A549 (cell line): ENCODE results near the gene GARIN1A.
"Not testable (repeated sequence)": the region's sequence is repeated elsewhere in the genome, so short reads cannot be mapped to it uniquely, and the experiment has no call there.

Experiments
- BHLHE40 ChIP-seq: IDR thresholded peaks from 2 replicates; pipeline ENCODE4 v1.6.1; 2012; ENCODE audit warnings: low read depth, low read length, inconsistent platforms
- CBX8 ChIP-seq: fragments of 200-600 bp; sonication (generic); IDR thresholded peaks from 2 replicates; pipeline ENCODE4 v1.6.1; 2016
- CTCF ChIP-seq: fragments of >200 bp; sonication (Bioruptor Twin); formaldehyde crosslinking; IDR thresholded peaks from 3 replicates; pipeline ENCODE4 v1.5.1; 2016
- EP300 ChIP-seq, 2 experiments: fragments of >200 bp; sonication (Bioruptor Twin); formaldehyde crosslinking; IDR thresholded peaks; 2 replicates in 1 of 2; 3 replicates in 1 of 2; pipeline ENCODE4 v1.6.1; 2016 to 2017
- KDM1A ChIP-seq: fragments of 200-600 bp; sonication (generic); IDR thresholded peaks from 2 replicates; pipeline ENCODE4 v1.6.1; 2016; ENCODE audit warnings: low read depth, mild to moderate bottlenecking
- POLR2A ChIP-seq: IDR thresholded peaks from 2 replicates; pipeline ENCODE4 v1.6.1; 2012; ENCODE audit warnings: mild to moderate bottlenecking, low read length
- RAD21 ChIP-seq, 2 experiments: fragments of >200 bp in 1 of 2; sonication (Bioruptor Twin) in 1 of 2; formaldehyde crosslinking in 1 of 2; IDR thresholded peaks in 1 of 2; conservative IDR thresholded peaks in 1 of 2; 2 replicates in 1 of 2; 3 replicates in 1 of 2; pipeline ENCODE4 v1.6.1; 2012 to 2018; ENCODE audit warnings: inconsistent platforms in 1 of 2
- REST ChIP-seq: fragments of 200-600 bp; sonication (generic); IDR thresholded peaks from 2 replicates; pipeline ENCODE4 v1.6.1; 2016; ENCODE audit warnings: antibody characterized with exemption, mild to moderate bottlenecking, moderate library complexity
- SMC3 ChIP-seq: fragments of >200 bp; sonication (Bioruptor Twin); formaldehyde crosslinking; IDR thresholded peaks from 3 replicates; pipeline ENCODE4 v1.6.1; 2018; ENCODE audit warnings: inconsistent platforms
- USF2 ChIP-seq: fragments of 450-650 bp; IDR thresholded peaks from 2 replicates; pipeline ENCODE4 v1.6.1; 2014; ENCODE audit warnings: antibody characterized with exemption
- ZC3H11A ChIP-seq: fragments of 450-650 bp; IDR thresholded peaks from 2 replicates; pipeline ENCODE4 v1.6.1; 2014; ENCODE audit warnings: antibody characterized with exemption, mild to moderate bottlenecking

GRCh38 chr7:128658428-128658827, 13.7 kb upstream of the GARIN1A start:
- TF ChIP-seq BHLHE40; CTCF; POLR2A; USF2; ZC3H11A; CBX8; EP300 (IDR thresholded peaks at IDR 0.05); KDM1A; SMC3; REST; RAD21 (conservative IDR thresholded peaks at IDR 0.05 in 1 of 2, IDR thresholded peaks at IDR 0.05 in 1 of 2): not testable (repeated sequence)
